H9 (cell line): Measurements from ENCODE around the gene NR2F2. TPM values are rescaled to one million over a fixed set of nuclear protein-coding genes. Genes with fewer than 3 reads are reported as not detected.

Experiments used
- DNase-seq: peaks from one replicate; pipeline ENCODE4 v3.0.0-alpha.2; 2017
- H2AFZ ChIP-seq: one replicate; pipeline ENCODE4 v1.6.1; 2013; ENCODE audit warnings: mild to moderate bottlenecking, low read length, control low read depth, moderate library complexity
- H2AK5ac ChIP-seq: 2 replicates; pipeline ENCODE4 v1.6.1; 2013; ENCODE audit warnings: low read length, control low read depth, mixed read lengths; ENCODE audit not compliant: insufficient read length
- H2BK120ac ChIP-seq: one replicate; pipeline ENCODE4 v1.6.1; 2013; ENCODE audit warnings: low read depth, mild to moderate bottlenecking, low read length, control low read depth, inconsistent platforms; ENCODE audit not compliant: poor library complexity, severe bottlenecking
- H2BK12ac ChIP-seq: 2 replicates; pipeline ENCODE4 v1.6.1; 2013; ENCODE audit warnings: low read length, control low read depth, mixed read lengths, low read depth; ENCODE audit not compliant: insufficient read length
- H2BK15ac ChIP-seq: 2 replicates; pipeline ENCODE4 v1.6.1; 2013; ENCODE audit warnings: low read depth, low read length, control low read depth
- H2BK20ac ChIP-seq: one replicate; pipeline ENCODE4 v1.6.1; 2013; ENCODE audit warnings: low read depth, mild to moderate bottlenecking, low read length, control low read depth, inconsistent platforms; ENCODE audit not compliant: poor library complexity, severe bottlenecking
- H2BK5ac ChIP-seq: 2 replicates; pipeline ENCODE4 v1.6.1; 2013; ENCODE audit warnings: low read length, control low read depth, mixed read lengths; ENCODE audit not compliant: insufficient read length
- H3K14ac ChIP-seq: 2 replicates; pipeline ENCODE4 v1.6.1; 2013; ENCODE audit warnings: low read length, control low read depth; ENCODE audit not compliant: insufficient read depth
- H3K18ac ChIP-seq: 2 replicates; pipeline ENCODE4 v1.6.1; 2013; ENCODE audit warnings: low read depth, mild to moderate bottlenecking, mixed read lengths, low read length, control low read depth; ENCODE audit not compliant: insufficient read length
- H3K23ac ChIP-seq: 2 replicates; pipeline ENCODE4 v1.6.1; 2013; ENCODE audit warnings: low read length, control low read depth, mixed read lengths, low read depth; ENCODE audit not compliant: insufficient read length
- H3K23me2 ChIP-seq: 2 replicates; pipeline ENCODE4 v1.6.1; 2013; ENCODE audit warnings: low read depth, mild to moderate bottlenecking, mixed read lengths, low read length, control low read depth; ENCODE audit not compliant: insufficient read length, poor library complexity, severe bottlenecking
- H3K27ac ChIP-seq: 2 replicates; pipeline ENCODE4 v1.5.1; 2013; ENCODE audit warnings: low read length, control low read depth, mixed read lengths, low read depth; ENCODE audit not compliant: insufficient read length
- H3K27me3 ChIP-seq: 2 replicates; pipeline ENCODE4 v1.6.1; 2013; ENCODE audit warnings: low read length, control low read depth, inconsistent platforms; ENCODE audit not compliant: insufficient read depth
- H3K4ac ChIP-seq: 2 replicates; pipeline ENCODE4 v1.6.1; 2013; ENCODE audit warnings: low read depth, mild to moderate bottlenecking, control low read depth, inconsistent platforms, low read length, moderate library complexity
- H3K4me1 ChIP-seq: 2 replicates; pipeline ENCODE4 v1.6.1; 2013; ENCODE audit warnings: low read length, control low read depth, inconsistent platforms; ENCODE audit not compliant: insufficient read depth
- H3K4me2 ChIP-seq: 2 replicates; pipeline ENCODE4 v1.6.1; 2013; ENCODE audit warnings: low read length, control low read depth, mixed read lengths; ENCODE audit not compliant: insufficient read length, insufficient read depth
- H3K56ac ChIP-seq: 2 replicates; pipeline ENCODE4 v1.6.1; 2013; ENCODE audit warnings: low read depth, mild to moderate bottlenecking, mixed read lengths, low read length, control low read depth; ENCODE audit not compliant: insufficient read length
- H3K79me1 ChIP-seq: 2 replicates; pipeline ENCODE4 v1.6.1; 2013; ENCODE audit warnings: low read depth, mild to moderate bottlenecking, moderate library complexity, low read length, control low read depth, inconsistent platforms; ENCODE audit not compliant: insufficient read depth, poor library complexity, severe bottlenecking
- H3K79me2 ChIP-seq: 2 replicates; pipeline ENCODE4 v1.6.1; 2013; ENCODE audit warnings: low read length, control low read depth, inconsistent platforms; ENCODE audit not compliant: insufficient read depth
- H3K9ac ChIP-seq: 2 replicates; pipeline ENCODE4 v1.6.1; 2013; ENCODE audit warnings: low read length, control low read depth, mixed read lengths; ENCODE audit not compliant: insufficient read length; ENCODE audit errors: extremely low read depth
- H3K9me3 ChIP-seq: one replicate; pipeline ENCODE4 v1.6.1; 2013; ENCODE audit warnings: low read depth, low read length, inconsistent platforms; ENCODE audit not compliant: control insufficient read depth
- H3T11ph ChIP-seq: one replicate; pipeline ENCODE4 v1.6.1; 2013; ENCODE audit warnings: mild to moderate bottlenecking, low read length, control low read depth, inconsistent platforms
- H4K20me1 ChIP-seq: one replicate; pipeline ENCODE4 v1.6.1; 2013; ENCODE audit not compliant: control insufficient read depth, insufficient read length, insufficient read depth
- H4K5ac ChIP-seq: 2 replicates; pipeline ENCODE4 v1.6.1; 2013; ENCODE audit warnings: low read depth, mild to moderate bottlenecking, mixed read lengths, low read length, control low read depth; ENCODE audit not compliant: insufficient read length
- H4K8ac ChIP-seq: replicated peaks from 2 replicates; pipeline ENCODE4 v1.6.1; 2013; ENCODE audit warnings: low read length, control low read depth, mixed read lengths, low read depth; ENCODE audit not compliant: insufficient read length
- H4K91ac ChIP-seq: 2 replicates; pipeline ENCODE4 v1.6.1; 2013; ENCODE audit warnings: low read depth, mild to moderate bottlenecking, moderate library complexity, mixed read lengths, low read length, control low read depth; ENCODE audit not compliant: insufficient read length
- H3K27ac Mint-ChIP-seq, 3 experiments: 2 replicates in 2 of 3; 3 replicates in 1 of 3; pipeline ENCODE4 v1.8.0; 2020 to 2021; ENCODE audit warnings: mixed read lengths in 3 of 3, mild to moderate bottlenecking in 1 of 3, moderate library complexity in 1 of 3
- H3K27me3 Mint-ChIP-seq: 2 replicates; pipeline ENCODE4 v1.8.0; 2021; ENCODE audit warnings: low read depth, mild to moderate bottlenecking, moderate library complexity, mixed read lengths
- H3K36me3 Mint-ChIP-seq, 3 experiments: 2 replicates in 2 of 3; 3 replicates in 1 of 3; pipeline ENCODE4 v1.8.0; 2020 to 2021; ENCODE audit warnings: low read depth in 3 of 3, mixed read lengths in 3 of 3; ENCODE audit not compliant: insufficient read depth in 1 of 3
- H3K4me1 Mint-ChIP-seq, 2 experiments: 2 replicates each; pipeline ENCODE4 v1.8.0; 2020; ENCODE audit warnings: mixed read lengths in 2 of 2
- H3K4me3 Mint-ChIP-seq, 2 experiments: 2 replicates in 1 of 2; 3 replicates in 1 of 2; pipeline ENCODE4 v1.8.0; 2020 to 2021; ENCODE audit warnings: mild to moderate bottlenecking in 2 of 2, mixed read lengths in 2 of 2, moderate library complexity in 1 of 2
- H3K9me3 Mint-ChIP-seq, 2 experiments: 2 replicates in 1 of 2; 3 replicates in 1 of 2; pipeline ENCODE4 v1.8.0; 2020; ENCODE audit warnings: mild to moderate bottlenecking in 2 of 2, mixed read lengths in 2 of 2, moderate library complexity in 1 of 2
- CTCF ChIP-seq: fragments of 200-600 bp; sonication (generic); conservative IDR thresholded peaks from 3 replicates; pipeline ENCODE4 v1.8.0; 2021; ENCODE audit warnings: antibody characterized with exemption, mild to moderate bottlenecking
- WGBS: extraction: QIAGEN DNeasy Blood & Tissue Kit; methylation state at CpG from one replicate; pipeline ENCODE4 v1.1.7; 2013; ENCODE audit warnings: missing lambda C conversion rate, low lambda C conversion rate, mixed read lengths; ENCODE audit not compliant: insufficient read length; ENCODE audit errors: extremely low coverage; 5-methylcytosine and 5-hydroxymethylcytosine counted together
- total RNA-seq: library from RNA; stranded (reverse); gene quantifications from 2 replicates; pipeline ENCODE4 v1.2.1, GENCODE V29; 2021

Gene NR2F2
- total RNA-seq, 1 experiment from 2014 or later: 0.24 TPM

- Histone ChIP-seq H3K23me2 (peaks cover 5% of the 10 kb centered on the region), H3K27ac (no peak overlapping the region), H2BK12ac (no peak overlapping the region), H3K79me2 (no peaks in the 10 kb centered on the region), H3K9ac (no peak overlapping the region), H3K9me3 (no peaks in the 10 kb centered on the region), H4K5ac (no peak overlapping the region), H4K20me1 (peaks cover 2% of the 10 kb centered on the region), H2AK5ac (no peak overlapping the region), H2BK120ac (no peak overlapping the region), H3K18ac (no peak overlapping the region), H3K23ac (no peak overlapping the region), H3K14ac (no peak overlapping the region), H3T11ph (no peak overlapping the region), H3K4me2 (peak overlapping the region; percentile 52), H3K4ac (no peak overlapping the region), H3K27me3 (peaks cover 96% of the 10 kb centered on the region), H2BK15ac (no peak overlapping the region; the same call in 1 of the 2 replicates), H3K79me1 (no peaks in the 10 kb centered on the region), H2AFZ (no peak overlapping the region), H3K4me1 (no peaks in the 10 kb centered on the region), H2BK20ac (no peak overlapping the region), H2BK5ac (no peak overlapping the region), H3K56ac (no peak overlapping the region), H4K91ac (no peak overlapping the region), H4K8ac (no peak overlapping the region)
- Mint-ChIP-seq H3K36me3 (peaks cover 0 to 2% (median 0%) of the 10 kb centered on the region in 3 experiments; a peak in 2 of 7 replicates), H3K9me3 (peaks cover 2 to 7% of the 10 kb centered on the region in 2 experiments; a peak in 3 of 5 replicates), H3K27ac (no peak overlapping the region), H3K4me1 (peaks cover 10 to 59% of the 10 kb centered on the region in 2 experiments), H3K27me3 (no peaks in the 10 kb centered on the region), H3K4me3 (peak overlapping the region; percentile 60 to 79)
- DNase-seq: peak; percentile 77
- no CpG with 5 or more reads among the region's 67 CpGs for WGBS
- TF ChIP-seq CTCF: peak; percentile 97
These were observed 26.3 kb downstream of the NR2F2 start for GRCh38 chr15:96356494-96357455.
